Stimulated activated CD8-positive, alpha-beta memory T cell treated with anti-CD3 and anti-CD28 coated beads, Interleukin-7, amount 100 ng/mL, for 1 hour (primary cell): Measurements from ENCODE around the gene ISCU.

ENCODE experiments used
- DNase-seq, 2 donors: peaks; one replicate each; pipeline ENCODE4 v3.0.0-alpha.2; 2020; ENCODE audit warnings: low read depth in 2 of 2

Gene ISCU

GRCh38 chr12:108562348-108563135 is at the start of gene ISCU:
Gene ISCU (plus strand): TSS chr12:108562596. CDS start chr12:108562623, 27 bp downstream.
- peak; percentile 99 for DNase-seq

- no peak for DNase-seq
Observed at GRCh38 chr12:108514468-108514972, 47.9 kb upstream of the ISCU start.

- DNase-seq, result peak; percentile 96
Observed at GRCh38 chr12:108514973-108515814, 47.2 kb upstream of the ISCU start, which contains the start of gene FICD. Gene FICD (plus strand): TSS chr12:108515277. CDS start chr12:108516973, 1,696 bp downstream.

GRCh38 chr12:108515916-108516315 is 46.5 kb upstream of the ISCU start:
- DNase-seq, result no peak

GRCh38 chr12:108516511-108517275 is 45.7 kb upstream of the ISCU start:
- DNase-seq, result no peak

- DNase-seq, result no peak
Observed at GRCh38 chr12:108517288-108518100, 44.9 kb upstream of the ISCU start.

- DNase-seq, result no peak
Observed at GRCh38 chr12:108518101-108518715, 44.2 kb upstream of the ISCU start.

GRCh38 chr12:108518716-108519496 is 43.5 kb upstream of the ISCU start:
- DNase-seq, result no peak

GRCh38 chr12:108519558-108519957 is 42.8 kb upstream of the ISCU start:
- DNase-seq, result no peak

GRCh38 chr12:108523365-108523764 is 39.0 kb upstream of the ISCU start:
- DNase-seq, result no peak

GRCh38 chr12:108525681-108526080 is 36.7 kb upstream of the ISCU start:
- no peak for DNase-seq

- no peak for DNase-seq
Observed at GRCh38 chr12:108526482-108527165, 35.8 kb upstream of the ISCU start.

GRCh38 chr12:108527166-108527496 is 35.3 kb upstream of the ISCU start:
- no peak for DNase-seq

- DNase-seq, result no peak
Observed at GRCh38 chr12:108530161-108530560, 32.2 kb upstream of the ISCU start.

- no peak for DNase-seq
Observed at GRCh38 chr12:108531929-108532848, 30.2 kb upstream of the ISCU start.

GRCh38 chr12:108538146-108538545 is 24.2 kb upstream of the ISCU start:
- DNase-seq, result no peak

GRCh38 chr12:108538616-108539195 is 23.7 kb upstream of the ISCU start:
- no peak for DNase-seq

GRCh38 chr12:108542320-108542719 is 20.1 kb upstream of the ISCU start:
- no peak for DNase-seq
